Measurements from ENCODE around the gene RAB5IF. TPM values are rescaled to one million over a fixed set of nuclear protein-coding genes. Genes with fewer than 3 reads are reported as not detected.

Gene RAB5IF
- total RNA-seq, 5 donors from 2014 or later (not counting 1 experiment from before 2014, with no cell fraction given), result 53.6 to 72.2 (median 59.9) TPM

- Histone ChIP-seq H3K4me1 (ENCODE audit: control insufficient read depth in 1 of 2, extremely low read depth in 1 of 2, insufficient read depth in 2 of 2, low read length in 2 of 2) (peaks cover 3 to 29% of the 10 kb centered on the region in 2 experiments), H3K27ac (ENCODE audit: low read length) (peak overlapping the region; percentile 20), H3K27me3 (replicated peaks in 1 of 2; ENCODE audit: control insufficient read depth in 2 of 2, extremely low read depth in 1 of 2, insufficient read depth in 2 of 2, low read length in 1 of 2) (no peaks in the 10 kb centered on the region), H3K4me3 (ENCODE audit: control insufficient read depth in 1 of 2, extremely low read depth in 1 of 2, low read length in 1 of 2) (no peak overlapping the region), H3K36me3 (ENCODE audit: control insufficient read depth in 2 of 2, extremely low read depth in 1 of 2, insufficient read depth in 1 of 2, low read length in 1 of 2) (peaks cover 10 to 52% of the 10 kb centered on the region in 2 donors), H3K9me3 (no peaks in the 10 kb centered on the region)
- H3K4me3 Mint-ChIP-seq, result no peak overlapping the region
- ChIA-PET CTCF (no interaction called here), POLR2A (no interaction called here)
- peaks cover 36% of the 10 kb centered on the region for H3K36me3 Mint-ChIP-seq
- H3K27me3 Mint-ChIP-seq, result no peaks in the 10 kb centered on the region
- no peak for ATAC-seq (replicated peaks in 1 of 4)
- peaks cover 29 to 32% (median 30%) of the 10 kb centered on the region in 3 donors for H3K4me1 Mint-ChIP-seq
- WGBS (ENCODE audit: insufficient coverage), result 97% methylated on average over 3 of the region's 4 CpGs
- DNase-seq, result no peak
- H3K9me3 Mint-ChIP-seq, result no peaks in the 10 kb centered on the region
- peak overlapping the region; percentile 75 to 81 for H3K27ac Mint-ChIP-seq
Observed at GRCh38 chr20:36582821-36583220, 22.8 kb upstream of the RAB5IF start.

GRCh38 chr20:36584018-36584481, 21.5 kb upstream of the RAB5IF start:
- H3K4me3 ChIP-seq (ENCODE audit: control insufficient read depth in 1 of 2, extremely low read depth in 1 of 2, low read length in 1 of 2), result no peak overlapping the region
- peaks cover 3 to 21% of the 10 kb centered on the region in 2 experiments for H3K4me1 ChIP-seq (ENCODE audit: control insufficient read depth in 1 of 2, extremely low read depth in 1 of 2, insufficient read depth in 2 of 2, low read length in 2 of 2)
- Mint-ChIP-seq H3K4me3 (no peak overlapping the region), H3K4me1 (peaks cover 29 to 30% (median 29%) of the 10 kb centered on the region in 3 donors), H3K27ac (peak overlapping the region in 1 of 2 donors; percentile 74), H3K27me3 (no peaks in the 10 kb centered on the region), H3K36me3 (peaks cover 36% of the 10 kb centered on the region), H3K9me3 (no peaks in the 10 kb centered on the region)
- H3K36me3 ChIP-seq (ENCODE audit: control insufficient read depth in 2 of 2, extremely low read depth in 1 of 2, insufficient read depth in 1 of 2, low read length in 1 of 2), result peaks cover 7 to 45% of the 10 kb centered on the region in 2 donors
- no peaks in the 10 kb centered on the region for H3K9me3 ChIP-seq
- no peaks in the 10 kb centered on the region for H3K27me3 ChIP-seq (replicated peaks in 1 of 2; ENCODE audit: control insufficient read depth in 2 of 2, extremely low read depth in 1 of 2, insufficient read depth in 2 of 2, low read length in 1 of 2)
- no CpG with 5 or more reads among the region's 2 CpGs for WGBS (ENCODE audit: insufficient coverage)
- ChIA-PET CTCF (interaction anchor here (0.5 to 0.6 kb wide), 2 partner anchors 9 to 11 kb away, joined by 3 read pairs; partner anchors contain the start of gene TGIF2 (in 1 of the 2)), POLR2A (interaction anchor here in 1 of 2 donors (0.6 kb wide), 1 partner anchor 8 kb away, joined by 3 read pairs; no protein-coding TSS in a partner anchor)
- no peak for DNase-seq
- no peak for ATAC-seq (replicated peaks in 1 of 4)
- no peak overlapping the region for H3K27ac ChIP-seq (ENCODE audit: low read length)

GRCh38 chr20:36585410-36586125, 20.0 kb upstream of the RAB5IF start:
- Mint-ChIP-seq H3K9me3 (no peaks in the 10 kb centered on the region), H3K4me1 (peaks cover 23 to 27% (median 24%) of the 10 kb centered on the region in 3 donors), H3K36me3 (peaks cover 22% of the 10 kb centered on the region), H3K27ac (peak overlapping the region in 1 of 2 donors; percentile 77), H3K27me3 (no peaks in the 10 kb centered on the region), H3K4me3 (no peak overlapping the region)
- no CpG with 5 or more reads among the region's 8 CpGs for WGBS (ENCODE audit: insufficient coverage)
- Histone ChIP-seq H3K4me3 (ENCODE audit: control insufficient read depth in 1 of 2, extremely low read depth in 1 of 2, low read length in 1 of 2) (no peak overlapping the region), H3K27ac (ENCODE audit: low read length) (no peak overlapping the region), H3K4me1 (ENCODE audit: control insufficient read depth in 1 of 2, extremely low read depth in 1 of 2, insufficient read depth in 2 of 2, low read length in 2 of 2) (peaks cover 3 to 21% of the 10 kb centered on the region in 2 experiments), H3K9me3 (no peaks in the 10 kb centered on the region), H3K27me3 (replicated peaks in 1 of 2; ENCODE audit: control insufficient read depth in 2 of 2, extremely low read depth in 1 of 2, insufficient read depth in 2 of 2, low read length in 1 of 2) (no peaks in the 10 kb centered on the region), H3K36me3 (ENCODE audit: control insufficient read depth in 2 of 2, extremely low read depth in 1 of 2, insufficient read depth in 1 of 2, low read length in 1 of 2) (peaks cover 7 to 33% of the 10 kb centered on the region in 2 donors)
- POLR2A ChIA-PET, result interaction anchor here in 1 of 2 donors (1.2 kb wide), 1 partner anchor 9 kb away, joined by 3 read pairs; no protein-coding TSS in a partner anchor
- no peak for ATAC-seq (replicated peaks in 1 of 4)
- CTCF ChIA-PET, result interaction anchor here (0.6 to 1.0 kb wide), 4 partner anchors 11 to 251 kb away, joined by 3 to 7 read pairs (median 4); partner anchors contain the start of gene RAB5IF (in 1 of the 2)
- no peak for DNase-seq

- ATAC-seq (replicated peaks in 1 of 4) (peak in 1 of 4 experiments; percentile 4), DNase-seq (no peak)
- CTCF ChIA-PET, result interaction anchor here in 1 of 2 donors (0.6 to 2.5 kb wide), 8 partner anchors 13 to 612 kb away, joined by 3 to 12 read pairs (median 6); partner anchors contain the start of gene RAB5IF
- no peak overlapping the region for H3K4me3 ChIP-seq (ENCODE audit: control insufficient read depth in 1 of 2, extremely low read depth in 1 of 2, low read length in 1 of 2)
- POLR2A ChIA-PET, result interaction anchor here (0.6 to 1.0 kb wide), 5 partner anchors 14 to 1589 kb away, joined by 3 to 7 read pairs (median 5); partner anchors contain the start of gene TGIF2 (in 2 of the 2)
- peaks cover 7 to 31% of the 10 kb centered on the region in 2 donors for H3K36me3 ChIP-seq (ENCODE audit: control insufficient read depth in 2 of 2, extremely low read depth in 1 of 2, insufficient read depth in 1 of 2, low read length in 1 of 2)
- H3K4me1 Mint-ChIP-seq, result peaks cover 30 to 32% (median 30%) of the 10 kb centered on the region in 3 donors
- H3K27me3 Mint-ChIP-seq, result no peaks in the 10 kb centered on the region
- H3K27ac Mint-ChIP-seq, result peak overlapping the region; percentile 51 to 80
- peaks cover 26% of the 10 kb centered on the region for H3K36me3 Mint-ChIP-seq
- no peaks in the 10 kb centered on the region for H3K9me3 ChIP-seq
- H3K4me1 ChIP-seq (ENCODE audit: control insufficient read depth in 1 of 2, extremely low read depth in 1 of 2, insufficient read depth in 2 of 2, low read length in 2 of 2), result peaks cover 5 to 20% of the 10 kb centered on the region in 2 experiments
- no peaks in the 10 kb centered on the region for H3K9me3 Mint-ChIP-seq
- H3K27ac ChIP-seq (ENCODE audit: low read length), result no peak overlapping the region
- WGBS (ENCODE audit: insufficient coverage), result 100% methylated on average over 1 of the region's 3 CpGs
- H3K27me3 ChIP-seq (replicated peaks in 1 of 2; ENCODE audit: control insufficient read depth in 2 of 2, extremely low read depth in 1 of 2, insufficient read depth in 2 of 2, low read length in 1 of 2), result no peaks in the 10 kb centered on the region
- H3K4me3 Mint-ChIP-seq, result no peak overlapping the region
Observed at GRCh38 chr20:36587388-36588070, 18.1 kb upstream of the RAB5IF start.

GRCh38 chr20:36591281-36591680, 14.3 kb upstream of the RAB5IF start:
- Mint-ChIP-seq H3K9me3 (no peaks in the 10 kb centered on the region), H3K27me3 (no peaks in the 10 kb centered on the region), H3K4me3 (peak overlapping the region in 1 of 3 donors; percentile 45), H3K4me1 (peaks cover 55 to 64% (median 56%) of the 10 kb centered on the region in 3 donors), H3K27ac (peak overlapping the region; percentile 87 to 92), H3K36me3 (peaks cover 18% of the 10 kb centered on the region)
- no peaks in the 10 kb centered on the region for H3K27me3 ChIP-seq (replicated peaks in 1 of 2; ENCODE audit: control insufficient read depth in 2 of 2, extremely low read depth in 1 of 2, insufficient read depth in 2 of 2, low read length in 1 of 2)
- no peak for DNase-seq
- peaks cover 1 to 14% of the 10 kb centered on the region in 2 donors for H3K36me3 ChIP-seq (ENCODE audit: control insufficient read depth in 2 of 2, extremely low read depth in 1 of 2, insufficient read depth in 1 of 2, low read length in 1 of 2)
- WGBS (ENCODE audit: insufficient coverage), result 93% methylated on average over 4 of the region's 5 CpGs
- H3K4me3 ChIP-seq (ENCODE audit: control insufficient read depth in 1 of 2, extremely low read depth in 1 of 2, low read length in 1 of 2), result no peak overlapping the region
- ChIA-PET CTCF (interaction anchor here (0.6 to 1.4 kb wide), 4 partner anchors 11 to 89 kb away, joined by 3 to 11 read pairs (median 7); partner anchors contain the start of gene RAB5IF (in 1 of the 2)), POLR2A (interaction anchor here (0.5 to 0.6 kb wide), 5 partner anchors 14 to 942 kb away, joined by 3 to 6 read pairs (median 4); no protein-coding TSS in a partner anchor)
- ATAC-seq (replicated peaks in 1 of 4), result no peak
- H3K4me1 ChIP-seq (ENCODE audit: control insufficient read depth in 1 of 2, extremely low read depth in 1 of 2, insufficient read depth in 2 of 2, low read length in 2 of 2), result peaks cover 7 to 46% of the 10 kb centered on the region in 2 experiments
- H3K9me3 ChIP-seq, result no peaks in the 10 kb centered on the region
- peak overlapping the region; percentile 59 for H3K27ac ChIP-seq (ENCODE audit: low read length)

Data from T-cell (primary cell).